ENCODE measurements around the gene NEDD4L. TPM values are rescaled to one million over a fixed set of nuclear protein-coding genes. Genes with fewer than 3 reads are reported as not detected.

The NEDD4L gene
- total RNA-seq, 4 donors from 2014 or later = 22.7 to 39.9 (median 34.7) TPM

DNA sequence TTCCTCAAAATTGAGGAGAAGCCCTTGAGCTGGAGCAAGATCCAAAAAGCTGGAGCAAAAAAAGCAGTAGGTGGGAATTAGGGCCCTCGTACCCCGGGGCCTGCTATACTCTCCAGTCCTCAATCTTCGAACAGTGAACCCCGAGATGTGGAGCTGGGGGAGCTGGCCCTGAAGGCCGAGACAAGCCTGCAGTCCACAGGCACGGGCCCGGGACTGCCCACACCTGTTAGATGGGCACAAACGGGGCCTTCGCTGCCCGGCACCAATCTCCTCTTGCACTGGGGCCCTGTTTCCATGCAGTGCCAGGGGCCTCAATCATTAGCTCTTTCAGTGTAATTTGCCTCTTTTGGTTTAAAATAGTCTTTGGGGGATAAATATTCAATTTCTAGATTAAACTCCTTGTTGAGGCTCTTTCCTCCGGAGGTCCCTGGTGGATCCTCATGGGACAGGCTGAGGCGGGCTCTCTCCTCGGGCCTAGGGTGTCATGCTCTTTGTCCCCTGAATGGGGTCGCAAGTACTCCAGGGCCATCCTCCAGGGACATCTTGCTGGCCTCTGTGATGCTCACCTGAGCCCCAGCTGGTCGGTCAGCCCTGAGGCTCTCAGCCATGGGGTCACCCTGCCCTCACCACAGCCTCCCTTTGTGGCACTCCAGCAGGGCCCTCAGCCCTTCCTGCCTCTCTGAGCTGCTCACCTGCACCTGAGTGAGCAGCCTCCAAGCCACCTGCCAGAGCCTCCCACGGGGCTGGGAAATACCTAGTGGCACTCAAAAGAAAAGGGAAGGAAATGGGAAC is 361.3 kb downstream of the NEDD4L start:
- H3K36me3 ChIP-seq = no peaks in the 10 kb centered on the region
- 94% methylated on average over 15 of the region's 16 CpGs for WGBS
- H3K9me3 ChIP-seq = no peaks in the 10 kb centered on the region
- TF ChIP-seq EP300 (IDR thresholded peaks at IDR 0.05) (no peak), POLR2AphosphoS5 (IDR thresholded peaks at IDR 0.05) (no peak), POLR2A (IDR thresholded peaks at IDR 0.05; ENCODE audit: low read depth) (no peak)
- TF ChIP-seq, protein P1, sequence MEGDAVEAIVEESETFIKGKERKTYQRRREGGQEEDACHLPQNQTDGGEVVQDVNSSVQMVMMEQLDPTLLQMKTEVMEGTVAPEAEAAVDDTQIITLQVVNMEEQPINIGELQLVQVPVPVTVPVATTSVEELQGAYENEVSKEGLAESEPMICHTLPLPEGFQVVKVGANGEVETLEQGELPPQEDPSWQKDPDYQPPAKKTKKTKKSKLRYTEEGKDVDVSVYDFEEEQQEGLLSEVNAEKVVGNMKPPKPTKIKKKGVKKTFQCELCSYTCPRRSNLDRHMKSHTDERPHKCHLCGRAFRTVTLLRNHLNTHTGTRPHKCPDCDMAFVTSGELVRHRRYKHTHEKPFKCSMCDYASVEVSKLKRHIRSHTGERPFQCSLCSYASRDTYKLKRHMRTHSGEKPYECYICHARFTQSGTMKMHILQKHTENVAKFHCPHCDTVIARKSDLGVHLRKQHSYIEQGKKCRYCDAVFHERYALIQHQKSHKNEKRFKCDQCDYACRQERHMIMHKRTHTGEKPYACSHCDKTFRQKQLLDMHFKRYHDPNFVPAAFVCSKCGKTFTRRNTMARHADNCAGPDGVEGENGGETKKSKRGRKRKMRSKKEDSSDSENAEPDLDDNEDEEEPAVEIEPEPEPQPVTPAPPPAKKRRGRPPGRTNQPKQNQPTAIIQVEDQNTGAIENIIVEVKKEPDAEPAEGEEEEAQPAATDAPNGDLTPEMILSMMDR (IDR thresholded peaks at IDR 0.05) = no peak
- peaks cover 11 to 22% (median 19%) of the 10 kb centered on the region in 4 donors for H3K4me1 ChIP-seq
- DNase-seq (ENCODE audit: extremely low spot score) = no peak
- H3K4me3 ChIP-seq = no peak overlapping the region
- intact Hi-C loops (cut with DNase I) = no loop called here
- H3K27me3 ChIP-seq = no peaks in the 10 kb centered on the region
- no peak overlapping the region for H3K27ac ChIP-seq (replicated peaks in 1 of 4)

DNA sequence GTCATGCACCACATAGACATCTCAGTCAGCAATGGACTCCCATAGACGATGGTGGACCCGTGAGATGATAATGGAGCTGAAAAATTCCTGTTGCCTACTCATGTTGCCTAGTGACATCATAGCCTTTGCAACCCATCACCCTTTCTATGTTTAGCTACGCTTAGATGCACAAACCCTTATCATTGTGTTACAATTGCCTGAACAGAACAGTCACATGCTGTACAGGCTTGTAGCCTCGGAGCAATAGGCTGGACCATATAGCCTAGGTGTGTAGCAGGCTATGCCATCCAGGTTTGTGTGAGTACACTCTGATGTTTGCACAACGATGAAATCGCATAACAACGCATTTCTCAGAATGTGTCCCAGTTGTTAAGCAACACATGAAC is 363.2 kb downstream of the NEDD4L start:
- no peaks in the 10 kb centered on the region for H3K36me3 ChIP-seq
- H3K4me3 ChIP-seq = no peak overlapping the region
- peaks cover 11 to 18% (median 13%) of the 10 kb centered on the region in 4 donors for H3K4me1 ChIP-seq
- no peaks in the 10 kb centered on the region for H3K27me3 ChIP-seq
- H3K27ac ChIP-seq (replicated peaks in 1 of 4) = no peak overlapping the region
- WGBS = 90% methylated on average over 7 of the region's 7 CpGs
- no peaks in the 10 kb centered on the region for H3K9me3 ChIP-seq
- intact Hi-C loops (cut with DNase I) = no loop called here
- TF ChIP-seq POLR2A (IDR thresholded peaks at IDR 0.05; ENCODE audit: low read depth) = no peak
- TF ChIP-seq POLR2AphosphoS5 (IDR thresholded peaks at IDR 0.05) = no peak
- no peak for TF ChIP-seq EP300 (IDR thresholded peaks at IDR 0.05)
- TF ChIP-seq, protein P1 (IDR thresholded peaks at IDR 0.05) = no peak
- no peak for DNase-seq (ENCODE audit: extremely low spot score)

DNA sequence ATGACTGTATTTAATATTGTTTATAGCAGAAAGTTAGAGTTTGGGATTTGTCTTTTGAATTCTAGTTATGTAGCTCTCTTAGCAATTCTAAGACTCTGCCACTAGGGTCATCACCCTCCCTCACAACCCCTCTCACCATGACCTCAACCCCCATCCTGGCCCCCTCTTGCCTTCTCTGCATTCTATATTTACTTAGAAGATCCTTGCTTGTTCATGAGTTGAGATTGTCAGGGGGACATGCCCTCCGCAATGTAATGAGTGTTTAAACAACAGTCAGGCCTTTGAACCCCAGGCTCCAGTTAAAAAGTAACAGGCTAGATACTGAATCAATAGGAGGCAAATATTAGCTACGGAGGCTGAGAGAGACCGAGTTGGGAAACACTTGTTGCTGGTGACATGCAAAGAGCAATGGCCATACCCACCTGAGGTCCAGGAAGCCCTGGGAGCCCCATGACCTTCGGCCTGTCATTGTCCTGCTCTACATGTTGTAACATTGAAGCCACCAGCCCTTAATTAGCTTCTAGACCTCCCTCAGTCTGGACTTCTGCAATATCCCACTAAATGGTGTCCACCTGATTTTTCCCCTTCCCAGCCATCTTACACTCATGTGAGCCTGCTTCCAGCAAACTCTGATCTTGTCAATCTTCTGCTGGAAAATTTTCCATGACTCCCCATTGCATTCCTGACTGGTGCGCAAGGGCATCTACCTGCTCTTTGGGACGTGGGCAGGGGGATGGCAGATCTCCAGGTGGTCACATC is 363.8 kb downstream of the NEDD4L start:
- WGBS = 88% methylated on average over 6 of the region's 6 CpGs
- peaks cover 7 to 12% (median 8%) of the 10 kb centered on the region in 4 donors for H3K4me1 ChIP-seq
- H3K27me3 ChIP-seq = no peaks in the 10 kb centered on the region
- intact Hi-C loops (cut with DNase I) = no loop called here
- H3K9me3 ChIP-seq = no peaks in the 10 kb centered on the region
- no peak for DNase-seq (ENCODE audit: extremely low spot score)
- no peaks in the 10 kb centered on the region for H3K36me3 ChIP-seq
- H3K4me3 ChIP-seq = no peak overlapping the region
- H3K27ac ChIP-seq (replicated peaks in 1 of 4) = no peak overlapping the region
- no peak for TF ChIP-seq POLR2AphosphoS5 (IDR thresholded peaks at IDR 0.05)
- TF ChIP-seq EP300 (IDR thresholded peaks at IDR 0.05) = no peak
- TF ChIP-seq POLR2A (IDR thresholded peaks at IDR 0.05; ENCODE audit: low read depth) = no peak
- TF ChIP-seq, protein P1 (IDR thresholded peaks at IDR 0.05) = no peak

DNA sequence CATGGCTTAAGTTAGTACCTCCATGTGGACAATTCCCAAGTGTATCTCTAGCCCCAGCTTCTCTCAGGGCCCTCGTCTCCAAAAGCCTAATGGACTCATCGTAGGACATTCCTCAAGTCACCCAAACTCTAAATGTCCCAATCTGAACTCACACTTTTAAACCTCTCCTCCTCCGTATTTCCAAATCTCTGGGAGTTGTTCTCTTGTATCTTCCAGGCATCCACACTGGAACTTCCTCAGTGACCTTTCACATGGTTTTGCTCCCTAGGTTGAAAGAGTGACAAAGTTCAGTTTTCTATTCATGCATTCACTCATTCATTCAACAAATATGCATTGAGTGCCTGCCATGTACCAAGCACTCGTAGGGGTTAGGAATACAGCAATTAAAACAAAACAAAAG is 364.6 kb downstream of the NEDD4L start:
- no peaks in the 10 kb centered on the region for H3K36me3 ChIP-seq
- DNase-seq (ENCODE audit: extremely low spot score) = no peak
- 87% methylated on average over 4 of the region's 4 CpGs for WGBS
- H3K4me1 ChIP-seq = peaks cover 0 to 3% (median 0%) of the 10 kb centered on the region in 4 donors
- no peaks in the 10 kb centered on the region for H3K27me3 ChIP-seq
- intact Hi-C loops (cut with DNase I) = no loop called here
- TF ChIP-seq, protein P1 (IDR thresholded peaks at IDR 0.05) = no peak
- TF ChIP-seq POLR2AphosphoS5 (IDR thresholded peaks at IDR 0.05) (no peak), EP300 (IDR thresholded peaks at IDR 0.05) (no peak), POLR2A (IDR thresholded peaks at IDR 0.05; ENCODE audit: low read depth) (no peak)
- no peaks in the 10 kb centered on the region for H3K9me3 ChIP-seq
- no peak overlapping the region for H3K27ac ChIP-seq (replicated peaks in 1 of 4)
- no peak overlapping the region for H3K4me3 ChIP-seq

All from esophagus muscularis mucosa (tissue), 4 donors.